CD4-positive, alpha-beta T cell treated with Interferon alpha-2 for 1 hour (primary cell): ENCODE data around the gene GDPD5.

ENCODE experiments used
- DNase-seq, 2 donors: peaks; one replicate each; pipeline ENCODE4 v3.0.0-alpha.2; 2020 to 2022

GDPD5 gene

GRCh38 chr11:75469785-75470405, 55.8 kb downstream of the GDPD5 start:
- DNase-seq = no peak

- DNase-seq = no peak
These were observed 57.0 kb downstream of the GDPD5 start for GRCh38 chr11:75468534-75469340.

- DNase-seq = no peak
These were observed 57.9 kb downstream of the GDPD5 start for GRCh38 chr11:75467881-75468280.

- DNase-seq = no peak
These were observed 58.4 kb downstream of the GDPD5 start for GRCh38 chr11:75467311-75467710.

- no peak for DNase-seq
These were observed 59.8 kb downstream of the GDPD5 start for GRCh38 chr11:75465701-75466531.

DNA sequence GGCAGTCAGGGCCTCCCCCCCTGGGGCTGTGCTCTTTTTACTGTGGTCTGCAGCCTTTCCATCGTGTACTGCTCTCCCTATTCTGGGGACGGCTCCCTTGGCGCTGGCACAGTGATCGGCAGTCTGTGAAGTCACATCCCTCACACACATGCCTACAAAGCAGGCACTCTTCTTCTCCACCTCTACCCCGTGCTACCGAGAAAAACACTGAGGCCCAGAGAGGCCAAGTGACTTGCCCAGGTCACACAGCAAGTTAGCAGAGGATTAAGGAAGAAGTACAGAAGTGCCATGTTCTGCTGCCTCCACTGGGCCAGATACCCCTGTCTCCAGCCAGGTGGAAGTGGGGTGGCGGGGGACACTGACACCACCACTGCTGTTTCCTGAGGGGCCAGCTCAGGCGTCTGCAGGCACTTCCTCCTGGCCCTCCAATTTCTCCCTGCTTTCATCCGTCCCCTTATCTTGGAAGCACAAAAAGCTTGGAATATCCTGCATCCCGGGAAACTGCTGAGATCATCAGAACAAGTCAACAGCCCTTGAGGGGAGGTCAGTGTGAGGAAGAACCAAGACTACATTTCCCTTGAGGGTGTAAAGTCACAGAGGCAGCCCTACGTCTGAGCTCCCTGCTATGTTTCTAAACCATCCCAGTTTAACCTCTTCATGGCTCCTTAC, 62.5 kb downstream of the GDPD5 start:
- DNase-seq = no peak

DNA sequence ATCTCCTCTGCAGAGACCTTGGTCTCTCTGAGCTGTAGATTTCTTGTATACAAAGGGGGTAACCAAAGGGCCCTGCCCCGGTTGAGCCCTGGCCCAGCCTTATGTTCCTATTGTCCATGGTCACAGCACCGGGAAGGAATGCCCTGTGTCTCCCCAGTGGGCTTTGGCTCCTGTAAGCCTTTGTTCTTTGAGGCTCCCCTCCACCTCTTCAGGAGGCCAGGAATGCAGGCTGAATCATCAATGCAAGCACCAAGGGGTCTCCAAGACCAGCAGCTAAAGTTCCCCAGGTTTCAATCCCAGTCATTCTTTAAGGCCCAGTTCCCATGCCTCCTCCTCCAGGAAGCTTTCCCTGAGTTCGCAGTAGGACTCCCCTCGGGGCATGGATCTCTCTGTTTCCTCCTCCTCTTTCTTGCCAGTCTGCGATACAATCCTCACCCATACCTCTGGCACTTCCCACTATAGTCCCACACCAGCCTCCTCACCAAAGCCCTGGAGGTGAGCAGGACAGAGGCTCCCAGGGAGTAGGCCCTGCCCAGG, 63.6 kb downstream of the GDPD5 start:
- no peak for DNase-seq

DNA sequence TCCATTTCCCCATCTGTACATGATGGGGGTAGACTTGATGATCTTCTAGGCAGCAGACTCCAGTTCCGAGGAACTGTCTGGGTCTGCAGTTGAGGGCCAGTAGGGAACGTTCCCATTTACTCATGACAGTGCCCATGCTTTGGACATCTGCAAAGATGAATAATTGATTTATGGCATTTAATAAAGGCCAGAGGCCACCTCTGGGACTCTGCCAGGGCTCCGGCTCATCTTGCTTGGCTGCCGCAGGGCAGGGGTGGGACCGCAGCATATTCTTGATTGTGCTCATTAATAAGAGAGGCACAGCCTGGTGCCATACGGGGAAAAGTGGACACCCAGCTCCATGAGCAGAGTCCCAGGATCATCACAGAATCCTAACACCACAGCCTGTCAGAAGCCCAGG, 64.6 kb downstream of the GDPD5 start:
- DNase-seq = no peak

- no peak for DNase-seq
These were observed 69.1 kb downstream of the GDPD5 start for GRCh38 chr11:75456596-75457183.

DNA sequence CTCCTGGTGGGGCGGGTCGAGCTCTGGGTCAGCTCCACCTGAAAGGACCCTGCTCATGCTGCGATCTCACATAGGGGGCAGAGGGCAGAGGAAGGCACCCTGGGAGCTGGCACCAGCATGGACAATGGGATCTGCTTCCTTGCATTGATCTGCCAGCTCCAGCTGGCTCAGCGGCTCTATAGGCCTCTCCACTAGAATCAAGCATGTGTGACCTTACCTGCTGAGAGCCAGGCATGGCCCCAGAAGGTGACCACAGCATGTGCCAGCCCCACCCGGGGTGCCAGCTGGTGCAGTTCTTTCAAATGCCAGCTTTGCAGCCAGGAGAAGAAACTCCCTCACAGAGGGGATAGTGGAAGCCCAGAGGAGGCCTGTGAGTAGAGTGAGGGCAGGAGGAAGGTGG, 70.8 kb downstream of the GDPD5 start:
- DNase-seq = no peak

DNA sequence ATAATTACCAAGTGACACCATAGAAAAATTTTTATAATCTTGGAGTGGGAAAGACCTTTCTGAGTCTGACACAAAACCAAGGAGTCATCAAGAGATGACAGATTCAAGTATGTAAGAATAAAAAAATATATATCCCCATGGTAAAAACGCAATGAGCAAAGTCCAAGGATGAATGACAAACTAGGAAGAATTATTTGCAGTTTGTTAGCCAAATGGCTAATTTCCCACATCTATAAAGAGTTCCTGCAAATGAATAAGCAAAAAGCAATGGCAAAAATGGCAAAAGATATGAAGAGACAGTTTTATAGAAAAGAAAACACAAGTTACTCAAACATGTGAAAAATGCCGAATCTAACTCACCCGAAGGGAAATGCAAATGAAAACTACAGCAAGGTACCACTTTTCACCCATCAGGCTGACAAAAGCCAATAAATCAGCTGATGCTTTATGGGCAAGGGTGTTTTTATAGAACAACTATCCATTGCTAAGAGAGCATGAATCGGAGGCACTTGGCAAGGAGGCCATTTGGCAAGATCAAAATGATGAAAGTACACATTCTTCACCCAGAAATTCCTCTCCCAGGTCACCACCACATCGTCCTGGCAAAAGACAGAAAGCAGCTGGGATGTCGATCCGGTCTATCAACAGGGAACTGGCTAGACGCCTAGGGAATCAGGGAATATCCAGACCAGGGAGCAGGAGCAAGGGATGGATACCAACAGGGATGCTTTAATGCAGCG, 71.7 kb downstream of the GDPD5 start:
- no peak for DNase-seq

GRCh38 chr11:75450826-75451821, 74.6 kb downstream of the GDPD5 start:
- peak in 1 of 2 donors; percentile 42 for DNase-seq

GRCh38 chr11:75450236-75450635, 75.5 kb downstream of the GDPD5 start:
- no peak for DNase-seq

GRCh38 chr11:75449776-75450175, 76.0 kb downstream of the GDPD5 start:
- DNase-seq = no peak

GRCh38 chr11:75449271-75449670, 76.5 kb downstream of the GDPD5 start:
- DNase-seq = no peak

GRCh38 chr11:75447415-75447814, 78.3 kb downstream of the GDPD5 start:
- no peak for DNase-seq

GRCh38 chr11:75445315-75445953, 80.3 kb downstream of the GDPD5 start:
- DNase-seq = peak; percentile 62 to 77

- DNase-seq = no peak
These were observed 82.7 kb downstream of the GDPD5 start for GRCh38 chr11:75443043-75443442.

GRCh38 chr11:75442161-75442885, 83.4 kb downstream of the GDPD5 start:
- no peak for DNase-seq
